H1 (cell line): Measurements from ENCODE around the gene FRMD4B. TPM values are rescaled to one million over a fixed set of nuclear protein-coding genes. Genes with fewer than 3 reads are reported as not detected.

Experiments
- CTCF ChIA-PET: fragments of 300-600 bp; sonication (Branson Sonifier 250); formaldehyde crosslinking; loops from one replicate; lab custom pipeline; 2021; ENCODE audit not compliant: partially characterized antibody; lab: Charles Lee
- POLR2A ChIA-PET: fragments of 300-600 bp; sonication (Branson Sonifier 250); formaldehyde crosslinking; loops from one replicate; lab custom pipeline; 2021; ENCODE audit warnings: inconsistent platforms; ENCODE audit not compliant: partially characterized antibody; lab: Charles Lee
- DNase-seq, 2 experiments: peaks; one replicate each; pipeline versions ENCODE4 v3.0.0 to v3.0.0-alpha.2; 2010 to 2022; ENCODE audit warnings: low spot score in 2 of 2, low read depth in 1 of 2, mixed read lengths in 1 of 2
- FAIRE-seq: peaks from 2 replicates; lab custom pipeline; 2011; peaks lifted over from hg19 to GRCh38; lab: Jason Lieb, UNC
- H2AFZ ChIP-seq: 2 replicates; pipeline ENCODE4 v1.8.1; 2012; ENCODE audit warnings: low read length, inconsistent platforms
- H2AK5ac ChIP-seq: 2 replicates; pipeline ENCODE4 v1.6.1; 2013; ENCODE audit warnings: low read depth, low read length
- H2BK120ac ChIP-seq: replicated peaks from 2 replicates; pipeline ENCODE3; 2013; ENCODE audit warnings: low read depth, low read length, inconsistent platforms
- H2BK12ac ChIP-seq: 2 replicates; pipeline ENCODE4 v1.6.1; 2013; ENCODE audit warnings: low read depth, low read length
- H2BK15ac ChIP-seq: 2 replicates; pipeline ENCODE4 v1.6.1; 2013; ENCODE audit warnings: low read length
- H2BK20ac ChIP-seq: 2 replicates; pipeline ENCODE4 v1.6.1; 2013; ENCODE audit warnings: low read length
- H2BK5ac ChIP-seq: 2 replicates; pipeline ENCODE4 v1.6.1; 2013; ENCODE audit warnings: low read depth, low read length
- H3K14ac ChIP-seq: 2 replicates; pipeline ENCODE4 v1.6.1; 2013; ENCODE audit warnings: inconsistent platforms; ENCODE audit not compliant: insufficient read length
- H3K18ac ChIP-seq: 2 replicates; pipeline ENCODE4 v1.6.1; 2013; ENCODE audit warnings: low read length; ENCODE audit errors: extremely low read depth
- H3K23ac ChIP-seq: 2 replicates; pipeline ENCODE4 v1.6.1; 2013; ENCODE audit warnings: inconsistent platforms; ENCODE audit not compliant: insufficient read length
- H3K23me2 ChIP-seq: 2 replicates; pipeline ENCODE4 v1.6.1; 2013; ENCODE audit warnings: low read depth, low read length
- H3K27ac ChIP-seq: 2 replicates; pipeline ENCODE4 v1.6.1; 2011; ENCODE audit warnings: low read depth, low read length, inconsistent platforms
- H3K27me3 ChIP-seq, 4 experiments: replicated peaks in 1 of 4; 1 replicate in 1 of 4; 2 replicates in 3 of 4; pipeline versions ENCODE4 v1.6.1 to v1.8.1; 2011 to 2013; ENCODE audit warnings: low read length in 3 of 4, mild to moderate bottlenecking in 3 of 4, inconsistent platforms in 2 of 4, mixed read lengths in 2 of 4, moderate library complexity in 1 of 4; ENCODE audit not compliant: control insufficient read depth in 3 of 4, insufficient read depth in 3 of 4; ENCODE audit errors: extremely low read depth in 1 of 4
- H3K36me3 ChIP-seq, 4 experiments: 2 replicates each; pipeline versions ENCODE4 v1.6.1 to v1.8.1; 2011 to 2013; ENCODE audit warnings: mild to moderate bottlenecking in 4 of 4, low read length in 3 of 4, moderate library complexity in 2 of 4, control low read depth in 1 of 4, inconsistent platforms in 1 of 4; ENCODE audit not compliant: insufficient read depth in 4 of 4, control insufficient read depth in 2 of 4
- H3K4ac ChIP-seq: replicated peaks from 2 replicates; pipeline ENCODE3; 2013; ENCODE audit warnings: low read length, low read depth, mixed read lengths, inconsistent platforms; ENCODE audit not compliant: insufficient read length
- H3K4me1 ChIP-seq, 4 experiments: replicated peaks in 1 of 4; 1 replicate in 1 of 4; 2 replicates in 3 of 4; pipeline versions ENCODE4 v1.6.1 to v1.8.1; 2011 to 2013; ENCODE audit warnings: low read length in 3 of 4, inconsistent platforms in 2 of 4, mixed read lengths in 1 of 4; ENCODE audit not compliant: insufficient read depth in 4 of 4, control insufficient read depth in 3 of 4
- H3K4me2 ChIP-seq, 2 experiments: 2 replicates each; pipeline versions ENCODE4 v1.6.1 to v1.8.1; 2011 to 2013; ENCODE audit warnings: low read depth in 2 of 2, low read length in 2 of 2, control low read depth in 1 of 2, inconsistent platforms in 1 of 2, mild to moderate bottlenecking in 1 of 2; ENCODE audit not compliant: insufficient read depth in 1 of 2
- H3K4me3 ChIP-seq, 4 experiments: fragments of 200-600, 300-600 bp in 1 of 4; sonication (generic), shearing (Covaris generic), sonication (Bioruptor Twin) in 1 of 4; 2 replicates each; pipeline versions ENCODE4 v1.5.1 to v1.8.1; 2011 to 2016; ENCODE audit warnings: low read length in 4 of 4, low read depth in 3 of 4, control low read depth in 2 of 4, inconsistent platforms in 2 of 4, mild to moderate bottlenecking in 2 of 4, mixed read lengths in 1 of 4, moderate library complexity in 1 of 4; ENCODE audit not compliant: insufficient read depth in 2 of 4; ENCODE audit errors: extremely low read depth in 1 of 4
- H3K56ac ChIP-seq: replicated peaks from 2 replicates; pipeline ENCODE3; 2013; ENCODE audit warnings: low read depth, mild to moderate bottlenecking, mixed read lengths, low read length, inconsistent platforms; ENCODE audit not compliant: insufficient read length
- H3K79me1 ChIP-seq: 2 replicates; pipeline ENCODE4 v1.6.1; 2013; ENCODE audit warnings: low read depth, low read length, control low read depth
- H3K79me2 ChIP-seq, 2 experiments: 2 replicates each; pipeline versions ENCODE4 v1.6.1 to v1.8.1; 2012 to 2013; ENCODE audit warnings: low read length in 2 of 2, mild to moderate bottlenecking in 2 of 2, inconsistent platforms in 1 of 2; ENCODE audit not compliant: insufficient read depth in 2 of 2, control insufficient read depth in 1 of 2
- H3K9ac ChIP-seq, 4 experiments: replicated peaks in 1 of 4; 1 replicate in 1 of 4; 2 replicates in 3 of 4; pipeline versions ENCODE4 v1.6.1 to v1.8.1; 2011 to 2013; ENCODE audit warnings: low read depth in 3 of 4, low read length in 3 of 4, control low read depth in 2 of 4, mild to moderate bottlenecking in 2 of 4, moderate library complexity in 2 of 4, inconsistent platforms in 1 of 4; ENCODE audit errors: extremely low read depth in 1 of 4
- H3K9me3 ChIP-seq, 2 experiments: 2 replicates each; pipeline versions ENCODE4 v1.6.1 to v1.8.1; 2012 to 2013; ENCODE audit warnings: mild to moderate bottlenecking in 2 of 2, moderate library complexity in 2 of 2, control low read depth in 1 of 2, inconsistent platforms in 1 of 2, low read depth in 1 of 2, low read length in 1 of 2, mixed read lengths in 1 of 2; ENCODE audit not compliant: insufficient read depth in 2 of 2
- H4K20me1 ChIP-seq, 2 experiments: replicated peaks in 1 of 2; 2 replicates each; pipeline versions ENCODE3 to v1.8.1; 2011 to 2013; ENCODE audit warnings: inconsistent platforms in 2 of 2, low read length in 2 of 2, mild to moderate bottlenecking in 1 of 2; ENCODE audit not compliant: insufficient read depth in 2 of 2, control insufficient read depth in 1 of 2
- H4K5ac ChIP-seq: 2 replicates; pipeline ENCODE4 v1.6.1; 2013; ENCODE audit warnings: low read length, low read depth, mixed read lengths, inconsistent platforms; ENCODE audit not compliant: insufficient read length
- H4K8ac ChIP-seq: 2 replicates; pipeline ENCODE4 v1.8.0; 2013; ENCODE audit warnings: mild to moderate bottlenecking, moderate library complexity, low read length, inconsistent platforms; ENCODE audit not compliant: insufficient read depth; ENCODE audit errors: extremely low read depth
- H4K91ac ChIP-seq: replicated peaks from 2 replicates; pipeline ENCODE3; 2013; ENCODE audit warnings: low read length, mixed read lengths, inconsistent platforms; ENCODE audit not compliant: insufficient read length
- BCL11A ChIP-seq, 2 experiments: IDR thresholded peaks; one replicate each; pipeline ENCODE4 v1.6.1; 2011; ENCODE audit warnings: low read depth in 2 of 2, low read length in 2 of 2, mild to moderate bottlenecking in 2 of 2
- CREB1 ChIP-seq: IDR thresholded peaks from 2 replicates; pipeline ENCODE4 v1.6.1; 2012; ENCODE audit warnings: inconsistent platforms
- HDAC2 ChIP-seq, 2 experiments: fragments of 300-600 bp in 1 of 2; sonication (generic) in 1 of 2; IDR thresholded peaks; 2 replicates each; pipeline ENCODE4 v1.6.1; 2011 to 2012; ENCODE audit warnings: low read depth in 2 of 2, low read length in 2 of 2, mild to moderate bottlenecking in 2 of 2, moderate library complexity in 2 of 2, borderline replicate concordance in 1 of 2, inconsistent platforms in 1 of 2
- JUN ChIP-seq: IDR thresholded peaks from 2 replicates; pipeline ENCODE4 v1.6.1; 2011; ENCODE audit warnings: low read depth, mild to moderate bottlenecking, improper control_type of control experiment, low read length
- JUND ChIP-seq: IDR thresholded peaks from 2 replicates; pipeline ENCODE4 v1.6.1; 2011; ENCODE audit warnings: mild to moderate bottlenecking, improper control_type of control experiment, low read length
- NANOG ChIP-seq: IDR thresholded peaks from 2 replicates; pipeline ENCODE4 v1.6.1; 2011; ENCODE audit warnings: low read length, low read depth, mild to moderate bottlenecking, inconsistent platforms; ENCODE audit not compliant: insufficient read depth, poor library complexity, severe bottlenecking
- PHF8 ChIP-seq: fragments of 200-600 bp; sonication (generic); conservative IDR thresholded peaks from 2 replicates; pipeline ENCODE4 v1.7.1; 2012; ENCODE audit warnings: low read depth, mild to moderate bottlenecking, inconsistent platforms, low read length, moderate library complexity
- POLR2A ChIP-seq, 2 experiments: IDR thresholded peaks; 1 replicate in 1 of 2; 2 replicates in 1 of 2; pipeline ENCODE4 v1.6.1; 2011; ENCODE audit warnings: low read depth in 2 of 2, low read length in 2 of 2, mild to moderate bottlenecking in 2 of 2; ENCODE audit errors: control extremely low read depth in 1 of 2
- SAP30 ChIP-seq: fragments of 300-600 bp; sonication (generic); IDR thresholded peaks from 2 replicates; pipeline ENCODE4 v1.7.1; 2012; ENCODE audit warnings: low read length, moderate library complexity, mild to moderate bottlenecking, inconsistent platforms; ENCODE audit not compliant: insufficient read depth, insufficient replicate concordance
- SIN3A ChIP-seq, 2 experiments: IDR thresholded peaks in 1 of 2; conservative IDR thresholded peaks in 1 of 2; 2 replicates each; pipeline ENCODE4 v1.6.1; 2011 to 2012; ENCODE audit warnings: low read length in 2 of 2, improper control_type of control experiment in 1 of 2, low read depth in 1 of 2, mild to moderate bottlenecking in 1 of 2
- SP1 ChIP-seq: IDR thresholded peaks from 2 replicates; pipeline ENCODE4 v1.6.1; 2011; ENCODE audit warnings: low read depth, low read length
- SRF ChIP-seq: IDR thresholded peaks from 2 replicates; pipeline ENCODE4 v1.6.1; 2011; ENCODE audit warnings: mild to moderate bottlenecking, low read depth, low read length, moderate library complexity
- TAF7 ChIP-seq: optimal IDR thresholded peaks from 2 replicates; pipeline ENCODE3; 2011; ENCODE audit warnings: low read depth, mild to moderate bottlenecking, inconsistent platforms, low read length, moderate library complexity, borderline replicate concordance
- TCF12 ChIP-seq: IDR thresholded peaks from 2 replicates; pipeline ENCODE4 v1.6.1; 2011; ENCODE audit warnings: low read depth, mild to moderate bottlenecking, low read length
- WGBS, 2 experiments: shearing (Covaris generic) in 1 of 2; methylation state at CpG; one replicate each; pipeline versions ENCODE4 v1.1.6 to v1.1.7; 2013 to 2015; ENCODE audit warnings: low lambda C conversion rate in 2 of 2, mixed read lengths in 2 of 2, inconsistent platforms in 1 of 2, low coverage in 1 of 2, missing lambda C conversion rate in 1 of 2; ENCODE audit not compliant: insufficient replicate concordance in 2 of 2, insufficient coverage in 1 of 2, insufficient read length in 1 of 2; ENCODE audit errors: extremely low coverage in 1 of 2, missing lambda C conversion rate in 1 of 2; 5-methylcytosine and 5-hydroxymethylcytosine counted together
- polyA plus RNA-seq, 7 experiments: library from polyadenylated mRNA; depleted of rRNA in 3 of 7; stranded (reverse) in 5 of 7; unstranded in 2 of 7; fragments of >200 nt in 5 of 7; fragments of 200-250 nt in 2 of 7; gene quantifications; 1 replicate in 5 of 7; 2 replicates in 1 of 7; 4 replicates in 1 of 7; pipeline versions ENCODE4 v1.2.1 to v1.2.3, GENCODE V29; 2011 to 2013; ENCODE audit warnings: missing spikeins in 2 of 7, mixed read lengths in 2 of 7
- total RNA-seq: library from RNA; stranded (reverse); fragmentation: NEBNext Ultra II Directional; extraction: Animal tissue kit (Norgen Biotek cat#: 25700); gene quantifications from 2 replicates; pipeline ENCODE4 v1.2.1, GENCODE V29; 2021

FRMD4B gene
- total and polyA plus RNA-seq, 2 of the 8 experiments (the other 6 are each of a cell fraction or from before 2014, with no cell fraction given), result 2.7 to 7.2 TPM

- ChIA-PET POLR2A (interaction anchor here (1.4 to 1.9 kb wide), 2 partner anchors 11 kb away, joined by 3 to 4 read pairs; no protein-coding TSS in a partner anchor), CTCF (interaction anchor here (1.0 to 1.8 kb wide), 5 partner anchors 13 to 129 kb away, joined by 3 to 5 read pairs (median 3); no protein-coding TSS in a partner anchor)
- TF ChIP-seq JUND (peak; percentile 87), POLR2A (IDR thresholded peaks at IDR 0.05; ENCODE audit: control extremely low read depth in 1 of 2, low read depth in 2 of 2, low read length in 2 of 2) (no peak), SIN3A (conservative IDR thresholded peaks at IDR 0.05 in 1 of 2, IDR thresholded peaks at IDR 0.05 in 1 of 2; ENCODE audit: low read depth in 1 of 2, low read length in 2 of 2) (no peak), BCL11A (IDR thresholded peaks at IDR 0.05; ENCODE audit: low read depth in 2 of 2, low read length in 2 of 2) (no peak), HDAC2 (IDR thresholded peaks at IDR 0.05; ENCODE audit: borderline replicate concordance in 1 of 2, low read depth in 2 of 2, low read length in 2 of 2) (no peak), SRF (no peak), JUN (no peak), PHF8 (no peak), TAF7 (no peak), SP1 (peak; percentile 63; the same call in 1 of the 2 replicates), SAP30 (no peak), NANOG (peak; percentile 42), CREB1 (0 out of 2 replicates have a peak, but pooled peaks have one; percentile 41), TCF12 (no peak)
Observed at GRCh38 chr3:69250014-69250413, 135.9 kb downstream of the FRMD4B start.

More at GRCh38 chr3:69250014-69250413, 135.9 kb downstream of the FRMD4B start:
- H2BK15ac ChIP-seq, result no peak overlapping the region
- H2BK5ac ChIP-seq, result no peak overlapping the region
- H4K5ac ChIP-seq, result no peak overlapping the region
- no peak overlapping the region for H2BK12ac ChIP-seq
- 40% methylated on average over 8 of the region's 8 CpGs; no CpG with 5 or more reads in 1 of the 2 experiments for WGBS, 2 experiments
- no peak overlapping the region for H3K27ac ChIP-seq
- H3K56ac ChIP-seq, result no peak overlapping the region
- H4K20me1 ChIP-seq, result peaks cover 0 to 3% of the 10 kb centered on the region in 2 experiments
- H3K23ac ChIP-seq, result no peak overlapping the region
- peaks cover 0 to 8% (median 0%) of the 10 kb centered on the region in 4 experiments; a peak in 2 of 7 replicates for H3K4me1 ChIP-seq
- H3K4me3 ChIP-seq, result no peak overlapping the region
- no peak overlapping the region for H2AFZ ChIP-seq
- H3K79me1 ChIP-seq, result no peaks in the 10 kb centered on the region
- H3K79me2 ChIP-seq, result no peaks in the 10 kb centered on the region
- H3K4me2 ChIP-seq, result peak overlapping the region; percentile 4 to 40; a peak in 3 of 4 replicates
- H3K36me3 ChIP-seq, result no peaks in the 10 kb centered on the region
- no peaks in the 10 kb centered on the region; the same call in 1 of the 2 replicates for H3K23me2 ChIP-seq
- DNase-seq, result peak in 1 of 2 experiments; percentile 57
- H3K9me3 ChIP-seq, result no peaks in the 10 kb centered on the region
- H3K9ac ChIP-seq, result no peak overlapping the region
- no peak overlapping the region for H3K14ac ChIP-seq
- peaks cover 5 to 24% (median 23%) of the 10 kb centered on the region in 4 experiments for H3K27me3 ChIP-seq
- H4K91ac ChIP-seq, result no peak overlapping the region
- H2BK120ac ChIP-seq, result no peak overlapping the region
- H4K8ac ChIP-seq, result no peak overlapping the region
- no peak overlapping the region for H3K4ac ChIP-seq
- peak; percentile 100 for FAIRE-seq
- no peak overlapping the region for H2BK20ac ChIP-seq
- no peak overlapping the region for H3K18ac ChIP-seq
- no peak overlapping the region for H2AK5ac ChIP-seq
